Peyer's patch (tissue), 4 donors: ENCODE data around the gene AUTS2. TPM values are rescaled to one million over a fixed set of nuclear protein-coding genes. Genes with fewer than 3 reads are reported as not detected.

Source experiments
- DNase-seq, 3 donors: peaks; one replicate each; pipeline ENCODE4 v3.0.0-alpha.2; 2017 to 2019
- H3K27ac ChIP-seq, 4 donors: fragments of 200-600 bp; sonication (generic); one replicate each; pipeline ENCODE4 v1.5.1; 2016 to 2019
- H3K27me3 ChIP-seq, 2 donors: fragments of 200-600 bp; sonication (generic); one replicate each; pipeline ENCODE4 v1.5.1; 2019
- H3K36me3 ChIP-seq, 3 donors: fragments of 200-600 bp; sonication (generic); one replicate each; pipeline ENCODE4 v1.5.1; 2016 to 2019
- H3K4me1 ChIP-seq, 4 donors: fragments of 200-600 bp; sonication (generic); one replicate each; pipeline ENCODE4 v1.5.1; 2016 to 2019
- H3K4me3 ChIP-seq, 4 donors: fragments of 200-600 bp; sonication (generic); 1 replicate in 3 of 4; 2 replicates in 1 of 4; pipeline ENCODE4 v1.5.1; 2016 to 2019; ENCODE audit warnings: mild to moderate bottlenecking in 1 of 4
- H3K9me3 ChIP-seq, 4 donors: fragments of 200-600 bp; sonication (generic); one replicate each; pipeline ENCODE4 v1.5.1; 2016 to 2019; ENCODE audit warnings: mild to moderate bottlenecking in 1 of 4
- POLR2A ChIP-seq, 2 donors: fragments of 450-650 bp; IDR thresholded peaks; one replicate each; pipeline ENCODE4 v1.5.1; 2017; ENCODE audit warnings: antibody characterized with exemption in 2 of 2, mild to moderate bottlenecking in 2 of 2, moderate library complexity in 2 of 2
- small RNA-seq, 2 donors: library from RNA; depleted of rRNA; stranded (forward); fragments of <200 nt; gene quantifications; one replicate each; pipeline ENCODE3, GENCODE V24; 2016
- total RNA-seq, 4 donors: library from RNA; depleted of rRNA; stranded (reverse); fragments of >200 nt; gene quantifications; one replicate each; pipeline ENCODE4 v1.1.0, GENCODE V29; 2016
- TF ChIP-seq, protein P1 (sequence below), 6 experiments: fragments of 450-650 bp in 4 of 6; fragments of 200-600 bp in 2 of 6; sonication (generic) in 1 of 6; IDR thresholded peaks; one replicate each; pipeline ENCODE4 v1.5.1; 2017 to 2019; ENCODE audit warnings: antibody characterized with exemption in 6 of 6, mild to moderate bottlenecking in 3 of 6, moderate library complexity in 1 of 6

Gene AUTS2
- total RNA-seq, 4 donors from 2014 or later = 55.9 to 90.0 (median 72.6) TPM

GRCh38 chr7:70836279-70836678 is 1238.0 kb downstream of the AUTS2 start:
- H3K36me3 ChIP-seq = no peaks in the 10 kb centered on the region
- TF ChIP-seq, protein P1, sequence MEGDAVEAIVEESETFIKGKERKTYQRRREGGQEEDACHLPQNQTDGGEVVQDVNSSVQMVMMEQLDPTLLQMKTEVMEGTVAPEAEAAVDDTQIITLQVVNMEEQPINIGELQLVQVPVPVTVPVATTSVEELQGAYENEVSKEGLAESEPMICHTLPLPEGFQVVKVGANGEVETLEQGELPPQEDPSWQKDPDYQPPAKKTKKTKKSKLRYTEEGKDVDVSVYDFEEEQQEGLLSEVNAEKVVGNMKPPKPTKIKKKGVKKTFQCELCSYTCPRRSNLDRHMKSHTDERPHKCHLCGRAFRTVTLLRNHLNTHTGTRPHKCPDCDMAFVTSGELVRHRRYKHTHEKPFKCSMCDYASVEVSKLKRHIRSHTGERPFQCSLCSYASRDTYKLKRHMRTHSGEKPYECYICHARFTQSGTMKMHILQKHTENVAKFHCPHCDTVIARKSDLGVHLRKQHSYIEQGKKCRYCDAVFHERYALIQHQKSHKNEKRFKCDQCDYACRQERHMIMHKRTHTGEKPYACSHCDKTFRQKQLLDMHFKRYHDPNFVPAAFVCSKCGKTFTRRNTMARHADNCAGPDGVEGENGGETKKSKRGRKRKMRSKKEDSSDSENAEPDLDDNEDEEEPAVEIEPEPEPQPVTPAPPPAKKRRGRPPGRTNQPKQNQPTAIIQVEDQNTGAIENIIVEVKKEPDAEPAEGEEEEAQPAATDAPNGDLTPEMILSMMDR (IDR thresholded peaks at IDR 0.05) = no peak
- TF ChIP-seq POLR2A (IDR thresholded peaks at IDR 0.05) = no peak
- H3K4me3 ChIP-seq = no peak overlapping the region
- H3K27me3 ChIP-seq = no peaks in the 10 kb centered on the region
- H3K4me1 ChIP-seq = no peaks in the 10 kb centered on the region
- no peak for DNase-seq
- no peak overlapping the region for H3K27ac ChIP-seq
- no peaks in the 10 kb centered on the region for H3K9me3 ChIP-seq

DNA sequence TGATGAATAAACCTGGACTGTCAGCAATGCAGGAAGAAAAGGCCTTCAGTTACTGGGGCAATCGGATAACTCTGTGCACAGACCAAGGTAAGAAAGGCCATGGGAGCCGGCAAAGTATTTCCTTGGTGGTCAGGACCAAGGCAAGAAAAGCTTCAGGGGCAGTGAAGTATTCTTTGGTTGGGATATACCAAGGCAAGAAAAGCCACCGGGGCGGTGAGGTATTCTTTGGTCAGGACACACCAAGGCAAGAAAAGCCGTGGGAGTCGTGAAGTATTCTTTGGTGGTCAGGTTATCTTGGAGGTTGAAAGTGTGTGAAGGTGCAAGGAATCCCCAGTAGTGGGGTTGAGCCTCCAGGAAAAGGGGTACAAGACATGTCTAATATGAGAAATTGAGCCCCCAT is 1238.7 kb downstream of the AUTS2 start:
- Histone ChIP-seq H3K4me3 (no peak overlapping the region), H3K4me1 (no peaks in the 10 kb centered on the region)
- TF ChIP-seq, protein P1 (IDR thresholded peaks at IDR 0.05) = no peak
- TF ChIP-seq POLR2A (IDR thresholded peaks at IDR 0.05) = no peak

DNA sequence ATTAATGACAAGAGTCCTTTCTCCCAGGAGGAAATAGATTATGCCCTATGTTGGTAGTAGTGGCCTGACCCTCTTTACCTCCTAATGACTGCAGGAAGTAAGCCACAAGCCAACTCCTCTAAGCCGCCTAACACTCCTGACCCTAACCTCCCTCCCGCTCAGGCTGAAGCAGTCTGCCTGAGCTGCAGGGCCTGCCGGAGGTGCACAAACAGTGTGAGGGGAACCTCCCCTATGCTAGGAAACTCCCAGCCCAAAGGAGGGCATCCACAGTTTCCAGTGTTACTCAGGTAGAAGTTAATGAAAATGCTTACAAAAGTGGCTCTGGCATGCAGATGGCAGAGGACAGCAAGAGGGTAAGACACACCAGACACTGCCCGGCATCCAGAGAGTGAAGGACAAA is 1239.3 kb downstream of the AUTS2 start:
- no peaks in the 10 kb centered on the region for H3K9me3 ChIP-seq
- no peak overlapping the region for H3K4me3 ChIP-seq
- no peak for DNase-seq
- TF ChIP-seq POLR2A (IDR thresholded peaks at IDR 0.05) = no peak
- TF ChIP-seq, protein P1 (IDR thresholded peaks at IDR 0.05) = no peak
- H3K27me3 ChIP-seq = no peaks in the 10 kb centered on the region
- H3K36me3 ChIP-seq = no peaks in the 10 kb centered on the region
- no peaks in the 10 kb centered on the region for H3K4me1 ChIP-seq
- no peak overlapping the region for H3K27ac ChIP-seq

More for the DNA sequence above, 1238.7 kb downstream of the AUTS2 start:
- no peak for DNase-seq
- no peaks in the 10 kb centered on the region for H3K36me3 ChIP-seq
- H3K27ac ChIP-seq = no peak overlapping the region
- H3K27me3 ChIP-seq = no peaks in the 10 kb centered on the region
- no peaks in the 10 kb centered on the region for H3K9me3 ChIP-seq

DNA sequence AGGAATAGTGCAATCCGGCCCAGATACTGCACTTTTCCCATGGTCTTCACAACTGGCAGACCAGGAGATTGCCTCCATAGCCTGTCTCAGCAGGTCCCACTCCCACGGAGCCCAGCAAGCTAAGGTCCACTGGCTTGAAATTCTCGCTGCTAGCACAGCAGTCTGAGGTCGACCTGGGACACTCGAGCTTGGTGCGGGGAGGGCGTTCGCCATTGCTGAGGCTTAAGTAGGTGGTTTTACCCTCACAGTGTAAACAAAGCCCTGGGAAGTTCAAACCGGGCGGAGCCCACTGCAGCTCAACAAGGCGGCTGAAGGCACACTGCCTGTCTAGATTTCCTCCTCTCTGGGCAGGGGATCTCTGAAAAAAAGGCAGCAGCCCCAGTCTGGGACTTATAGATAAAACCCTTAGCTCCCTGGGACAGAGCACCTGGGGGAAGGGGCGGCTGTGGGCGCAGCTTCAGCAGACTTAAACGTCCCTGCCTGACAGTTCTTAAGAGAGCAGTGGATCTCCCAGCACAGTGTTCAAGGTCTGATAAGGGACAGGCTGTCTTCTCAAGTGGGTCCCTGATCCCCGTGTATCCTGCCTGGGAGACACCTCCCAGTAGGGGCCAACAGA is 1240.1 kb downstream of the AUTS2 start:
- no peak for TF ChIP-seq POLR2A (IDR thresholded peaks at IDR 0.05)
- TF ChIP-seq, protein P1 (IDR thresholded peaks at IDR 0.05) = no peak
- H3K36me3 ChIP-seq = no peaks in the 10 kb centered on the region
- DNase-seq = no peak
- H3K9me3 ChIP-seq = no peaks in the 10 kb centered on the region
- H3K27me3 ChIP-seq = no peaks in the 10 kb centered on the region
- no peak overlapping the region for H3K4me3 ChIP-seq
- H3K4me1 ChIP-seq = no peaks in the 10 kb centered on the region
- H3K27ac ChIP-seq = no peak overlapping the region

Small RNA genes lying within 50 kb of the gene (small RNA-seq; reads per million reads assigned to genes)
- gene AC073873.1 = 0 reads per million in 2 donors
